Rectal smooth muscle tissue (tissue), 1 donor: ENCODE results near the gene SDK1.

ENCODE experiments used
- H3K27ac ChIP-seq: one replicate; pipeline ENCODE4 v1.7.0; 2013; ENCODE audit warnings: low read depth, low read length, inconsistent platforms
- H3K27me3 ChIP-seq: one replicate; pipeline ENCODE4 v1.7.0; 2013; ENCODE audit warnings: low read length; ENCODE audit not compliant: control insufficient read depth, insufficient read depth
- H3K36me3 ChIP-seq: one replicate; pipeline ENCODE4 v1.7.0; 2013; ENCODE audit warnings: low read length; ENCODE audit not compliant: control insufficient read depth, insufficient read depth
- H3K4me1 ChIP-seq: one replicate; pipeline ENCODE4 v1.7.0; 2013; ENCODE audit warnings: low read length; ENCODE audit not compliant: control insufficient read depth, insufficient read depth
- H3K4me3 ChIP-seq: one replicate; pipeline ENCODE4 v1.7.0; 2013; ENCODE audit warnings: low read length
- H3K9ac ChIP-seq: one replicate; pipeline ENCODE4 v1.7.0; 2013; ENCODE audit warnings: low read length

Gene SDK1

GRCh38 chr7:4277936-4278335 lies 976.9 kb downstream of the SDK1 start:
- no peak overlapping the region for H3K9ac ChIP-seq
- H3K4me3 ChIP-seq: no peak overlapping the region
- H3K27ac ChIP-seq: no peak overlapping the region
- H3K4me1 ChIP-seq: no peaks in the 10 kb centered on the region
- H3K36me3 ChIP-seq: no peaks in the 10 kb centered on the region
- no peaks in the 10 kb centered on the region for H3K27me3 ChIP-seq

DNA sequence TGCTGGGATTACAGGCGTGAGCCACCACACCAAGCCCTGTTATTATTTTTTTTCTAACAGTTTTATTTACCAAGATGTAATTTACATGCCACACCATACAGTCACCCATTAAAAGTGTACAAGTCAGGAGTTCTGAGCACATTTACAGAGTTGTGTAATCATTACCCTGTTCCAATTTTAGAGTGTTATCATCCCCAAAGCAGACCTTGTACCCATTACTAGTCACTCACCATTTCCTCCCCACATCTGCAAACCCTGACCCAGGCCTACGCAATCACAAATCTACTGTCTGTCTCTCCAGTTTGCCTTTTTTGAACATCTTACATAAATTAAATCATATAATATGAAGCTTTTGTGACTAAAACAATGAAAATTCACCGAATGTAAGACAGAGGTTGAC lies 978.2 kb downstream of the SDK1 start:
- H3K4me3 ChIP-seq: no peak overlapping the region
- H3K36me3 ChIP-seq: no peaks in the 10 kb centered on the region
- H3K27ac ChIP-seq: no peak overlapping the region
- no peaks in the 10 kb centered on the region for H3K27me3 ChIP-seq
- no peaks in the 10 kb centered on the region for H3K4me1 ChIP-seq
- H3K9ac ChIP-seq: no peak overlapping the region

- no peaks in the 10 kb centered on the region for H3K27me3 ChIP-seq
- no peak overlapping the region for H3K9ac ChIP-seq
- H3K4me3 ChIP-seq: no peak overlapping the region
- H3K4me1 ChIP-seq: no peaks in the 10 kb centered on the region
- H3K27ac ChIP-seq: no peak overlapping the region
- no peaks in the 10 kb centered on the region for H3K36me3 ChIP-seq
Measured at GRCh38 chr7:4281231-4281993, 980.4 kb downstream of the SDK1 start.

DNA sequence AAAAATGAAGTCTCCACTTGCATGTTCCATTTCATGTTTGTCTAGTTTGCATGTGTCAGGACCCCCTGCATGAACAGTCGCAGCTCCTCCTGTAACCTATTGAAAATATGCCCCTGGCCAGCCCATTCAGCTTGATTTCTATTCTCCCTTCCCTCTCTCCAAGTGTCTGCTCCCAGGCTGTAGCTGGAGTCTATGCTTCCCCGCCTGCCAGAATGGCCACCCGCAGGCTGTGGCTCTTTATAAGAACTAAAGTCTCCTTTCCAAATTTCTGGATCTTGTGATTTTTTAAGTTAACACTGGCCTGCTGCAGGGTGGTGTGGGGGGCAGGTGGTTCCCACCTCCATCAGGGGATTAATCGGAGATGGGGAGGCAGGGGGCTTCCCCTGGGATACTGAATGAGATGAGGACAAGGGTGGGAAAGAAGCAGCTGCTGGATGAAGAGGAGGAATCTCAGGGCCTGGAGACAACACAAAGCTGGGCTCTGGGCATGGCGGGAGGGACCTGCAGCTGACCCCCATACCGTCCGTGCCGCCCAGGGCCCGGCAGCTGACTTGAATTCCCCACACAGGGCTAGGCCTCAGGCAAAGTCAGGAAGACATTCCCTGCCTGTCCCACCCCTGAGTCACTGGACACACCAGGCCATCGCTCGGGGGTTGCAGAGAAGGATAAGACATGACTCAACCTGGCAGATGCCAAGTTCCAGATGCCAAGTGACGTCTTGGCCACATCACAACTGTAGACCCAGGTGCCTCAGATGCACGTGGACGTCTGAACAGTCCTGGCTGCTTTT lies 981.6 kb downstream of the SDK1 start:
- no peak overlapping the region for H3K9ac ChIP-seq
- no peak overlapping the region for H3K4me3 ChIP-seq
- no peak overlapping the region for H3K27ac ChIP-seq
- no peaks in the 10 kb centered on the region for H3K27me3 ChIP-seq
- no peaks in the 10 kb centered on the region for H3K4me1 ChIP-seq
- H3K36me3 ChIP-seq: no peaks in the 10 kb centered on the region

DNA sequence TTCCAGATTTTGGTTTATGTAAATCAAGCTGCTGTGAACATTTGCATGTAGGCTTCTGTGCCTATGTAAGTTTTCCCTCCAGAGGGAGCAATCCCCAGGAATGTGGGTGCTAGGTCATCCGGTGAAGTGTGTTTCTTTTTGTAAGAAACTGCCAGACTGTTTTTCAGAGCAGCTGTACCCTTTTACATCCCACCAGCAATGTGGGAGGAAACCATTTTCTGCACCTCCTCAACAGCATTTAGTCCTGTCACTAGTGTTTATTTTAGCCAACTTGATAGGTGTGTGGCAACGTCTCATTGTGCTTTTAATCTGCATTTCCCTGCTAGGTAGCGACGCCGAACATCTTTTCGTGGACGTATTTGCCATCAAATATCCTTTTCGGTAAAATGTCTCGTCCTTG lies 985.3 kb downstream of the SDK1 start:
- no peaks in the 10 kb centered on the region for H3K4me1 ChIP-seq
- no peaks in the 10 kb centered on the region for H3K36me3 ChIP-seq
- H3K4me3 ChIP-seq: no peak overlapping the region
- no peak overlapping the region for H3K27ac ChIP-seq
- no peak overlapping the region for H3K9ac ChIP-seq
- no peaks in the 10 kb centered on the region for H3K27me3 ChIP-seq

GRCh38 chr7:4288791-4289394 lies 987.8 kb downstream of the SDK1 start:
- H3K27ac ChIP-seq: no peak overlapping the region
- H3K9ac ChIP-seq: no peak overlapping the region
- no peaks in the 10 kb centered on the region for H3K36me3 ChIP-seq
- no peaks in the 10 kb centered on the region for H3K27me3 ChIP-seq
- no peak overlapping the region for H3K4me3 ChIP-seq
- no peaks in the 10 kb centered on the region for H3K4me1 ChIP-seq

GRCh38 chr7:4297165-4297917 lies 996.3 kb downstream of the SDK1 start:
- H3K36me3 ChIP-seq: no peaks in the 10 kb centered on the region
- no peak overlapping the region for H3K27ac ChIP-seq
- no peak overlapping the region for H3K4me3 ChIP-seq
- no peaks in the 10 kb centered on the region for H3K4me1 ChIP-seq
- H3K27me3 ChIP-seq: no peaks in the 10 kb centered on the region
- H3K9ac ChIP-seq: no peak overlapping the region

GRCh38 chr7:4297918-4298219 lies 996.8 kb downstream of the SDK1 start:
- H3K27ac ChIP-seq: no peak overlapping the region
- H3K36me3 ChIP-seq: no peaks in the 10 kb centered on the region
- H3K9ac ChIP-seq: no peak overlapping the region
- no peak overlapping the region for H3K4me3 ChIP-seq
- no peaks in the 10 kb centered on the region for H3K4me1 ChIP-seq
- H3K27me3 ChIP-seq: no peaks in the 10 kb centered on the region

GRCh38 chr7:4299431-4299830 lies 998.4 kb downstream of the SDK1 start:
- Histone ChIP-seq H3K27ac (no peak overlapping the region), H3K36me3 (no peaks in the 10 kb centered on the region), H3K9ac (no peak overlapping the region), H3K4me1 (no peaks in the 10 kb centered on the region), H3K27me3 (no peaks in the 10 kb centered on the region), H3K4me3 (no peak overlapping the region)

- Histone ChIP-seq H3K9ac (no peak overlapping the region), H3K27me3 (no peaks in the 10 kb centered on the region)
Measured at GRCh38 chr7:4302203-4302905, 1001.3 kb downstream of the SDK1 start.

GRCh38 chr7:4307316-4308204 lies 1006.5 kb downstream of the SDK1 start:
- no peak overlapping the region for H3K4me3 ChIP-seq
- no peaks in the 10 kb centered on the region for H3K36me3 ChIP-seq
- no peaks in the 10 kb centered on the region for H3K27me3 ChIP-seq
- H3K9ac ChIP-seq: no peak overlapping the region
- no peak overlapping the region for H3K27ac ChIP-seq
- no peaks in the 10 kb centered on the region for H3K4me1 ChIP-seq

More at GRCh38 chr7:4302203-4302905, 1001.3 kb downstream of the SDK1 start:
- Histone ChIP-seq H3K4me1 (no peaks in the 10 kb centered on the region), H3K4me3 (no peak overlapping the region), H3K36me3 (no peaks in the 10 kb centered on the region), H3K27ac (no peak overlapping the region)
